ENCODE measurements around the gene SMYD3.

Gene SMYD3

DNA sequence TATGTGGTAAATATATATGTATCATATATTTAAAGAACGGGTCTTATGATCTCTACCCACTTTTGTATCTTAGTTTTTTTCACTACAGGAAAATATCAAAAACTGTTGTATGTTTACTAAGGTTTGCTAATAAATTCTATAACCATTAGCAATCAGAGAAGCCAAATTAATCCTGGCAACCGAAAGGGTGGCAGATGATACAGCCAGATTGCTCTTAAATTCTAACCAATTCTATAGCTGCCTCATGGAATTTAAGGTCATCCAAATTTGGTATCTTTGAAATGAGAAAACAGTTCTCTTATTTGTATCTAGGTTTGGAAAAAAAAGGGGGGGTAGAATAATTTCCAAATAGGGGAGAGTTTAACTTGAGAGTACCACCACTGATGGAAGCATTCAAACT, 591.2 kb downstream of the SMYD3 start:
- Mint-ChIP-seq H3K36me3 (ENCODE audit: low read depth) (peaks cover 2% of the 10 kb centered on the region), H3K27ac (no peak overlapping the region), H3K27me3 (ENCODE audit: low read depth) (no peaks in the 10 kb centered on the region), H3K4me1 (ENCODE audit: low read depth) (no peaks in the 10 kb centered on the region), H3K9me3 (peaks cover 9% of the 10 kb centered on the region), H3K4me3 (no peak overlapping the region)

DNA sequence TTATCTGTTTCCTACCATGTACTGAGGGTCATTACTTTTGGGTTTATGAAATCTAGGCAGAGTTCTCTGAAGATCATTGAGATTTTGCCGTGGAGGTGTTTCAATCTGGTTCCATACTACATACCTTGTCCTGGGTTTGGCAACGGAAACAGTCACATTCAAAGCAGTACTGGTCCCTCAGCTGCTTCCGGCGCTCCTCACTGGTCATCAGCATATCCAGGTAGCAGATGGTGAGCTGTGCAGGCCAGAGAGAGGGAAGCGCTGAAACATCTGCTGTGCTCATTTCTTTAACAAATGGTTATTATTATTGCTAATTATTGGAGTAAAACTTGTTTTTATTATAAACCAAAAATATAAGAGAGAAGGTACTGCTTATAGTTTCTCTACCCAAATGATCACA, 591.7 kb downstream of the SMYD3 start:
- H3K27me3 Mint-ChIP-seq (ENCODE audit: low read depth): no peaks in the 10 kb centered on the region
- H3K27ac Mint-ChIP-seq: no peak overlapping the region
- H3K4me3 Mint-ChIP-seq: no peak overlapping the region
- H3K4me1 Mint-ChIP-seq (ENCODE audit: low read depth): no peaks in the 10 kb centered on the region
- peaks cover 2% of the 10 kb centered on the region for H3K36me3 Mint-ChIP-seq (ENCODE audit: low read depth)
- peaks cover 5% of the 10 kb centered on the region for H3K9me3 Mint-ChIP-seq

GRCh38 chr1:245908543-245908942, 598.5 kb downstream of the SMYD3 start:
- H3K36me3 Mint-ChIP-seq (ENCODE audit: low read depth): no peaks in the 10 kb centered on the region
- no peaks in the 10 kb centered on the region for H3K4me1 Mint-ChIP-seq (ENCODE audit: low read depth)
- no peaks in the 10 kb centered on the region for H3K27me3 Mint-ChIP-seq (ENCODE audit: low read depth)
- no peak overlapping the region for H3K4me3 Mint-ChIP-seq
- H3K27ac Mint-ChIP-seq: no peak overlapping the region
- no peaks in the 10 kb centered on the region for H3K9me3 Mint-ChIP-seq

DNA sequence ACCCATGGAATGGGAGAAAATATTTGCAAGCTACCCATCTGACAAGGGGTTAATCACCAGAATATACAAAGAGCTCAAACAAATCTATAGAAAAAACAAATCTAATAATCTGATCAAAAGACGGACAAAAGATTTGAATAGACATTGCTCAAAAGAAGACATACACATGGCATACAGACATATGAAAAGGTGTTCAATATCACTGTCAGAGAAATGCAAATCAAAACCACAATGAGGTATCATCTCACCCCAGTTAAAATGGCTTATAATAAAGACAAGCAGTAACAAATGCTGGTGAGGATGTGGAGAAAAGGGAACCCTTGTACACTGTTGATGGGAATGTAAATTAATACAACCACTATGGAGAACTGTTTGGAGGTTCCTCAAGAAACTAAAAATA, 600.9 kb downstream of the SMYD3 start:
- H3K36me3 Mint-ChIP-seq (ENCODE audit: low read depth): no peaks in the 10 kb centered on the region
- no peaks in the 10 kb centered on the region for H3K4me1 Mint-ChIP-seq (ENCODE audit: low read depth)
- H3K9me3 Mint-ChIP-seq: peaks cover 4% of the 10 kb centered on the region
- H3K4me3 Mint-ChIP-seq: no peak overlapping the region
- H3K27ac Mint-ChIP-seq: no peak overlapping the region
- no peaks in the 10 kb centered on the region for H3K27me3 Mint-ChIP-seq (ENCODE audit: low read depth)

- Mint-ChIP-seq H3K9me3 (peaks cover 4% of the 10 kb centered on the region), H3K4me3 (no peak overlapping the region), H3K36me3 (ENCODE audit: low read depth) (no peaks in the 10 kb centered on the region), H3K4me1 (ENCODE audit: low read depth) (no peaks in the 10 kb centered on the region), H3K27me3 (ENCODE audit: low read depth) (no peaks in the 10 kb centered on the region), H3K27ac (no peak overlapping the region)
Measured at GRCh38 chr1:245903851-245904250, 603.2 kb downstream of the SMYD3 start.

DNA sequence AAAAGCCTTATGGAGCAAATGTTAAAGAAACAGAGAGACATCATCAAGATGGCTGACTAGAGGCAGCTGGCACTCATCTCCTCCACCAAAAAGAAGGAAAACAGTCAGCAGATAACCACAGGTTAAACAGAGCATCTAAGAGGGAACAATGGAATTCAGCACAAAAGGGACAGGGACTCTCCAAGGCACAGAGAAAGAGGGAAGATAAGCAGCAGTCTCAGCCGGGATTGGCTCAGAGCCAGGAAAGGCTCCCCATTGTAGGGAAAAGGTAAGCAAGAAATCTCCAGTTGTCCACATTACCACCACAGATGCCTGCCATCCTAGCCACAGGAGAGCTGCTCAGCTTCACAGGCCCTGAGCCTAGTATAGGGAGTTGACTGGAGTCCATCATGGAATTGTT, 605.5 kb downstream of the SMYD3 start:
- Mint-ChIP-seq H3K9me3 (peaks cover 4% of the 10 kb centered on the region), H3K36me3 (ENCODE audit: low read depth) (no peaks in the 10 kb centered on the region), H3K27ac (no peak overlapping the region), H3K4me1 (ENCODE audit: low read depth) (no peaks in the 10 kb centered on the region), H3K27me3 (ENCODE audit: low read depth) (no peaks in the 10 kb centered on the region), H3K4me3 (no peak overlapping the region)

DNA sequence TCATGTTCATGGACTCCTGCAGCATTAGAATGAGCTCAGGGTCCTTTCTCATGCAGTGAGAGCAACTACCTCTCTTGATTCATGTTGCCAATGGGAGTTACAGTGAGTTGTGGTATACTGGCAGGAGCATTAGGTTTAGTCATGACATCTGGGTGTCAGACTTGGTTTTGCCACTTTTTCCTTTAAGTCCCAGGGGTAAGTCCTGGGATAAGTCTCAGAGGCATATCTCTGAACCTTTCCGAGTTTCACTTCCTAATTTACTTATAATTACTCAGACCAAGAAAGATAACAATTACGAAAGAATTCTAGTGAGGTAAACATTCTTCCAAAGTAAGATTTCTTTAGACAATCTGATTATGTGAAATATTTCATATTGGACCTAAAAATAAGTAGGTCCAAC, 606.0 kb downstream of the SMYD3 start:
- Mint-ChIP-seq H3K36me3 (ENCODE audit: low read depth) (no peaks in the 10 kb centered on the region), H3K4me1 (ENCODE audit: low read depth) (no peaks in the 10 kb centered on the region), H3K27me3 (ENCODE audit: low read depth) (no peaks in the 10 kb centered on the region), H3K9me3 (peaks cover 4% of the 10 kb centered on the region), H3K4me3 (no peak overlapping the region), H3K27ac (no peak overlapping the region)

- Mint-ChIP-seq H3K9me3 (peaks cover 7% of the 10 kb centered on the region), H3K27me3 (ENCODE audit: low read depth) (no peaks in the 10 kb centered on the region), H3K4me1 (ENCODE audit: low read depth) (no peaks in the 10 kb centered on the region), H3K4me3 (no peak overlapping the region), H3K36me3 (ENCODE audit: low read depth) (no peaks in the 10 kb centered on the region), H3K27ac (no peak overlapping the region)
Measured at GRCh38 chr1:245898581-245898980, 608.5 kb downstream of the SMYD3 start.

GRCh38 chr1:245896258-245896657, 610.8 kb downstream of the SMYD3 start:
- no peaks in the 10 kb centered on the region for H3K36me3 Mint-ChIP-seq (ENCODE audit: low read depth)
- peaks cover 12% of the 10 kb centered on the region for H3K9me3 Mint-ChIP-seq
- H3K27ac Mint-ChIP-seq: no peak overlapping the region
- no peaks in the 10 kb centered on the region for H3K27me3 Mint-ChIP-seq (ENCODE audit: low read depth)
- no peaks in the 10 kb centered on the region for H3K4me1 Mint-ChIP-seq (ENCODE audit: low read depth)
- no peak overlapping the region for H3K4me3 Mint-ChIP-seq

DNA sequence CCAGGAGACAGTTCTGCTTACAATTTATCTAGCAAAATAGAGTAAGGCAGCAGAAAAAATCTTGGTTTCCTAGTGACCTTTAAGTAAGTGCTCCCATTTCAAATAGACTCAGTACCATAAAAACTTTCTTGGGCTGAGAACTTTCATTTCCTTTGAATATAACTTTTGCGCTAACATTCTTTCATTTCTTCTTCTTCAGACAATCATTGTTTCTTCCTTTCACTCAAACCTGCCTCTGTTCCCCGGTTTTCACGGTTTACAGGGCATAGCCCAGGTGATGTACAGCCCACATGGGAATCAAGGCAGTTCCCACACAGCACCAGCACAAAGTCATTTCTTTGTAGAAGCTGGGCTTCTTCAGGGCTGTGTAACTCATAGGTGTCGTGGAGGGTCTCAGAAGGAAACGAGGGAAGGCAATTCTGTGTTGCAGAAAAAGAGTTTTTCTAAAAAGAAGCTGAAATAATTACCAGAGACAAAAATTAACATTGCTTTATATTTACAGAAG, 611.6 kb downstream of the SMYD3 start:
- Mint-ChIP-seq H3K9me3 (peaks cover 11% of the 10 kb centered on the region), H3K27me3 (ENCODE audit: low read depth) (no peaks in the 10 kb centered on the region), H3K4me1 (ENCODE audit: low read depth) (no peaks in the 10 kb centered on the region), H3K27ac (no peak overlapping the region), H3K4me3 (no peak overlapping the region), H3K36me3 (ENCODE audit: low read depth) (no peaks in the 10 kb centered on the region)

DNA sequence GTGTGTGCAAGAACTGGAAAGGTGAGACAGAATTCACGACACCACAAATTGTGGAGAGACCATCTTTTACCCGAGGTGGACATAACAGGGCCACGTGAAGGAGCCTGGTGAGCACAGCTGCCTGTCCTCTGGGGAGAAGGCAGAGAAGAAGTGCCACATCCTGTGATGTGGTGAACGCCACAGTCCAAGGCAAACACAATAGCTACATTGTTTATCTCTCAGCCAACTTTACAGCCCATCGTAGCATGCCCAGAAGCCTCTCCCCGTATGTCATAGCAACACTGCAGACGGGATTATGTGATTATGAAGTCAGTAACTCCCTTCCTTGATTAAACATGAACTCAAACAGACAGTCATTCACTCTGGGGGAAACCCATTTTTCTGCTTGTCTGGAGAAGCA, 612.2 kb downstream of the SMYD3 start:
- Mint-ChIP-seq H3K36me3 (ENCODE audit: low read depth) (no peaks in the 10 kb centered on the region), H3K27ac (no peak overlapping the region), H3K4me1 (ENCODE audit: low read depth) (no peaks in the 10 kb centered on the region), H3K9me3 (peaks cover 15% of the 10 kb centered on the region), H3K4me3 (no peak overlapping the region), H3K27me3 (ENCODE audit: low read depth) (no peaks in the 10 kb centered on the region)

DNA sequence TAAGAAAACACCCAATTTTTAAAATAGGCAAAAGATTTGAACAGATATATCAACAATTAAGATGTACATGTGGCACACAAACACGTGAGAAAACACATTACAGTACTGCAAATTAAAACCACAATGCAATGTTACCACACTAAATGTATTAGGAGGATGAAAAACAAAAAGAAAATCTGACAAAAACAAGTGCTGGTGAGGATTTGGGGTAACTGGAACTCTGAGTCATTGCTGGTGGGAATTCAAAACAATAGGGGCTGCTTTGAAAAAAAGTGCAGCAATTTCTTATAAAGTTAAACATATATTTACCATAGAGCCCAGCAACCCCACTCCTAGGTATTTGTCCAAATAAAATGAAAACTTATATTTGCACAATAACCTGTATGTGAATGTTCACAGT, 614.1 kb downstream of the SMYD3 start:
- Mint-ChIP-seq H3K27me3 (ENCODE audit: low read depth) (no peaks in the 10 kb centered on the region), H3K4me1 (ENCODE audit: low read depth) (no peaks in the 10 kb centered on the region), H3K9me3 (peaks cover 18% of the 10 kb centered on the region), H3K4me3 (no peak overlapping the region), H3K27ac (no peak overlapping the region), H3K36me3 (ENCODE audit: low read depth) (no peaks in the 10 kb centered on the region)

- H3K27me3 Mint-ChIP-seq (ENCODE audit: low read depth): no peaks in the 10 kb centered on the region
- no peaks in the 10 kb centered on the region for H3K36me3 Mint-ChIP-seq (ENCODE audit: low read depth)
- no peaks in the 10 kb centered on the region for H3K4me1 Mint-ChIP-seq (ENCODE audit: low read depth)
- no peak overlapping the region for H3K27ac Mint-ChIP-seq
- H3K9me3 Mint-ChIP-seq: peaks cover 18% of the 10 kb centered on the region
- no peak overlapping the region for H3K4me3 Mint-ChIP-seq
Measured at GRCh38 chr1:245888809-245889208, 618.3 kb downstream of the SMYD3 start.

GRCh38 chr1:245887829-245888228, 619.2 kb downstream of the SMYD3 start:
- Mint-ChIP-seq H3K9me3 (peaks cover 9% of the 10 kb centered on the region), H3K4me3 (no peak overlapping the region), H3K36me3 (ENCODE audit: low read depth) (no peaks in the 10 kb centered on the region), H3K27me3 (ENCODE audit: low read depth) (no peaks in the 10 kb centered on the region), H3K4me1 (ENCODE audit: low read depth) (no peaks in the 10 kb centered on the region), H3K27ac (no peak overlapping the region)

- H3K9me3 Mint-ChIP-seq: no peaks in the 10 kb centered on the region
- H3K4me3 Mint-ChIP-seq: no peak overlapping the region
Measured at GRCh38 chr1:245881767-245882391, 625.2 kb downstream of the SMYD3 start.

More at GRCh38 chr1:245881767-245882391, 625.2 kb downstream of the SMYD3 start:
- no peaks in the 10 kb centered on the region for H3K4me1 Mint-ChIP-seq (ENCODE audit: low read depth)
- no peaks in the 10 kb centered on the region for H3K27me3 Mint-ChIP-seq (ENCODE audit: low read depth)
- no peak overlapping the region for H3K27ac Mint-ChIP-seq
- no peaks in the 10 kb centered on the region for H3K36me3 Mint-ChIP-seq (ENCODE audit: low read depth)
